ENCODE results near the gene ANO3. TPM values are rescaled to one million over a fixed set of nuclear protein-coding genes. Genes with fewer than 3 reads are reported as not detected.

Gene ANO3
- total RNA-seq, 6 experiments from 2014 or later, result 0.71 to 2.6 (median 1.4) TPM

GRCh38 chr11:26522912-26523610 lies 191.1 kb downstream of the ANO3 start:
- ATAC-seq (no peak), DNase-seq (no peak)
- Histone ChIP-seq H3K9me3 (no peaks in the 10 kb centered on the region), H3K4me3 (no peak overlapping the region), H3K27ac (no peak overlapping the region), H3K36me3 (no peaks in the 10 kb centered on the region), H3K4me1 (no peaks in the 10 kb centered on the region), H3K27me3 (no peaks in the 10 kb centered on the region)
- WGBS (ENCODE audit: insufficient coverage, low coverage, low lambda C conversion rate, missing lambda C conversion rate), result 49% methylated on average over 12 of the region's 12 CpGs
- TF ChIP-seq CTCF (IDR thresholded peaks at IDR 0.05) (no peak), POLR2A (IDR thresholded peaks at IDR 0.05) (no peak)
- intact Hi-C loops (cut with DNase I), result no loop called here

GRCh38 chr11:26527685-26528084 lies 195.8 kb downstream of the ANO3 start:
- no peaks in the 10 kb centered on the region for H3K9me3 ChIP-seq
- H3K4me1 ChIP-seq, result no peaks in the 10 kb centered on the region
- H3K4me3 ChIP-seq, result no peak overlapping the region
- ATAC-seq, result no peak
- TF ChIP-seq CTCF (IDR thresholded peaks at IDR 0.05) (no peak), POLR2A (IDR thresholded peaks at IDR 0.05) (no peak)
- no peak for DNase-seq
- no peak overlapping the region for H3K27ac ChIP-seq
- WGBS (ENCODE audit: insufficient coverage, low coverage, low lambda C conversion rate, missing lambda C conversion rate), result 28% methylated on average over 1 of the region's 1 CpG
- H3K27me3 ChIP-seq, result no peaks in the 10 kb centered on the region
- no peaks in the 10 kb centered on the region for H3K36me3 ChIP-seq
- intact Hi-C loops (cut with DNase I), result no loop called here

GRCh38 chr11:26537341-26537740 lies 205.4 kb downstream of the ANO3 start:
- H3K27ac ChIP-seq, result no peak overlapping the region
- intact Hi-C loops (cut with DNase I), result no loop called here
- TF ChIP-seq CTCF (IDR thresholded peaks at IDR 0.05) (no peak), POLR2A (IDR thresholded peaks at IDR 0.05) (no peak)
- H3K9me3 ChIP-seq, result no peaks in the 10 kb centered on the region
- DNase-seq (no peak), ATAC-seq (no peak)
- H3K27me3 ChIP-seq, result no peaks in the 10 kb centered on the region
- WGBS (ENCODE audit: insufficient coverage, low coverage, low lambda C conversion rate, missing lambda C conversion rate), result 88% methylated on average over 4 of the region's 4 CpGs
- no peak overlapping the region for H3K4me3 ChIP-seq
- no peaks in the 10 kb centered on the region for H3K4me1 ChIP-seq
- no peaks in the 10 kb centered on the region for H3K36me3 ChIP-seq

GRCh38 chr11:26539517-26539916 lies 207.6 kb downstream of the ANO3 start:
- Histone ChIP-seq H3K36me3 (no peaks in the 10 kb centered on the region), H3K4me1 (no peaks in the 10 kb centered on the region), H3K27me3 (no peaks in the 10 kb centered on the region), H3K27ac (no peak overlapping the region), H3K9me3 (no peaks in the 10 kb centered on the region), H3K4me3 (no peak overlapping the region)
- ATAC-seq (no peak), DNase-seq (no peak)
- 50% methylated on average over 3 of the region's 3 CpGs for WGBS (ENCODE audit: insufficient coverage, low coverage, low lambda C conversion rate, missing lambda C conversion rate)
- intact Hi-C loops (cut with DNase I), result no loop called here
- TF ChIP-seq CTCF (IDR thresholded peaks at IDR 0.05) (no peak), POLR2A (IDR thresholded peaks at IDR 0.05) (no peak)

Measured in right lobe of liver (tissue), 6 donors.